DND-41 (cell line): Measurements from ENCODE around the gene TRIM24.

Experiments used
- CTCF ChIP-seq: IDR thresholded peaks from 2 replicates; pipeline ENCODE4 v1.5.1; 2012; ENCODE audit warnings: borderline replicate concordance, low read length, moderate library complexity, mild to moderate bottlenecking; ENCODE audit not compliant: poor library complexity, severe bottlenecking; ENCODE audit errors: extremely low read depth
- EZH2 ChIP-seq: IDR thresholded peaks from 3 replicates; pipeline ENCODE4 v1.6.1; 2012; ENCODE audit warnings: borderline replicate concordance, low read depth, mild to moderate bottlenecking, moderate library complexity, low read length, inconsistent platforms; ENCODE audit not compliant: severe bottlenecking

- no peak for TF ChIP-seq CTCF
- no peak for TF ChIP-seq EZH2
These were observed 113.7 kb downstream of the TRIM24 start for GRCh38 chr7:138573741-138574140.
